ENCODE results near the gene STAT6. TPM values are rescaled to one million over a fixed set of nuclear protein-coding genes. Genes with fewer than 3 reads are reported as not detected.

STAT6 gene
- total and polyA plus RNA-seq, 10 of the 15 experiments (the other 5 are each of a cell fraction or from before 2014, with no cell fraction given), result 14.2 to 176 (median 89.6) TPM

DNA sequence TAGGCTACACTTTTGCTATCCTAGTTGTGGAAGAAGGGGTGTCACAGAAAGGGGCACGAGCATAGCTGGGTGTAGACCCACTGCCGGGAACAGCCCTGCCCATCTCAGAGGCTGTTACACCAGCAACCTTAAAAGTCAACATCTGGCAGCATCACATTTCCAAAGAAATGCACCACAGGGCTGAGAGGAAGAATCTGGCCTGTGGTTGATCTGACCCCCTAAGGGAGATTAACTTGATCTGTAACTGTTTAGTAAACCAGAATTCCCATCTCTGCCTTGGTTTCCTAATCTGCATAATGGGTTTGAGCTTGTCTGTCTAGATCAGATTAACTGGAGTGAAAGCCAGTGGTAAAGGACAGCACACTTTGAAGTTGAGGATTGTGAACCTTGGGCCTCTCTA lies 34.9 kb upstream of the STAT6 start:
- Histone ChIP-seq H3K4me3 (no peak overlapping the region), H3K27ac (ENCODE audit: control insufficient read depth, insufficient read depth) (no peak overlapping the region), H2AFZ (ENCODE audit: control insufficient read depth, low read depth, low read length) (no peak overlapping the region), H3K27me3 (replicated peaks in 1 of 2; ENCODE audit: control insufficient read depth in 2 of 2, insufficient read depth in 2 of 2, low read length in 1 of 2) (peaks cover 0 to 3% of the 10 kb centered on the region in 2 experiments; a peak in 2 of 4 replicates), H3K79me2 (ENCODE audit: control insufficient read depth, insufficient read depth, low read length) (no peaks in the 10 kb centered on the region), H3K4me2 (ENCODE audit: control insufficient read depth, insufficient read depth) (no peak overlapping the region), H3K4me1 (ENCODE audit: control insufficient read depth, insufficient read depth, low read length) (no peaks in the 10 kb centered on the region), H4K20me1 (ENCODE audit: control insufficient read depth, insufficient read depth) (no peaks in the 10 kb centered on the region), H3K36me3 (ENCODE audit: control insufficient read depth in 2 of 2, insufficient read depth in 2 of 2, low read length in 1 of 2) (no peaks in the 10 kb centered on the region), H3K9ac (ENCODE audit: control insufficient read depth, insufficient read depth, low read length) (no peak overlapping the region), H3K9me3 (replicated peaks; ENCODE audit: control insufficient read depth, insufficient read depth, low read length) (no peaks in the 10 kb centered on the region)
- POLR2A ChIA-PET, result interaction anchor here (1.2 kb wide), 1 partner anchor 16 kb away, joined by 3 read pairs; no protein-coding TSS in a partner anchor
- intact Hi-C loops (cut with micrococcal nuclease; ENCODE audit: unreplicated experiment) (no loop called here), in situ Hi-C loops (cut with MboI) (no loop called here)
- TF ChIP-seq, protein P1, sequence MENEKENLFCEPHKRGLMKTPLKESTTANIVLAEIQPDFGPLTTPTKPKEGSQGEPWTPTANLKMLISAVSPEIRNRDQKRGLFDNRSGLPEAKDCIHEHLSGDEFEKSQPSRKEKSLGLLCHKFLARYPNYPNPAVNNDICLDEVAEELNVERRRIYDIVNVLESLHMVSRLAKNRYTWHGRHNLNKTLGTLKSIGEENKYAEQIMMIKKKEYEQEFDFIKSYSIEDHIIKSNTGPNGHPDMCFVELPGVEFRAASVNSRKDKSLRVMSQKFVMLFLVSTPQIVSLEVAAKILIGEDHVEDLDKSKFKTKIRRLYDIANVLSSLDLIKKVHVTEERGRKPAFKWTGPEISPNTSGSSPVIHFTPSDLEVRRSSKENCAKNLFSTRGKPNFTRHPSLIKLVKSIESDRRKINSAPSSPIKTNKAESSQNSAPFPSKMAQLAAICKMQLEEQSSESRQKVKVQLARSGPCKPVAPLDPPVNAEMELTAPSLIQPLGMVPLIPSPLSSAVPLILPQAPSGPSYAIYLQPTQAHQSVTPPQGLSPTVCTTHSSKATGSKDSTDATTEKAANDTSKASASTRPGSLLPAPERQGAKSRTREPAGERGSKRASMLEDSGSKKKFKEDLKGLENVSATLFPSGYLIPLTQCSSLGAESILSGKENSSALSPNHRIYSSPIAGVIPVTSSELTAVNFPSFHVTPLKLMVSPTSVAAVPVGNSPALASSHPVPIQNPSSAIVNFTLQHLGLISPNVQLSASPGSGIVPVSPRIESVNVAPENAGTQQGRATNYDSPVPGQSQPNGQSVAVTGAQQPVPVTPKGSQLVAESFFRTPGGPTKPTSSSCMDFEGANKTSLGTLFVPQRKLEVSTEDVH (IDR thresholded peaks at IDR 0.05; ENCODE audit: low read depth, partially characterized antibody), result no peak
- TF ChIP-seq HCFC1 (IDR thresholded peaks at IDR 0.05; ENCODE audit: low read length) (no peak), YBX1 (IDR thresholded peaks at IDR 0.05) (no peak)
- TF ChIP-seq, protein P2, sequence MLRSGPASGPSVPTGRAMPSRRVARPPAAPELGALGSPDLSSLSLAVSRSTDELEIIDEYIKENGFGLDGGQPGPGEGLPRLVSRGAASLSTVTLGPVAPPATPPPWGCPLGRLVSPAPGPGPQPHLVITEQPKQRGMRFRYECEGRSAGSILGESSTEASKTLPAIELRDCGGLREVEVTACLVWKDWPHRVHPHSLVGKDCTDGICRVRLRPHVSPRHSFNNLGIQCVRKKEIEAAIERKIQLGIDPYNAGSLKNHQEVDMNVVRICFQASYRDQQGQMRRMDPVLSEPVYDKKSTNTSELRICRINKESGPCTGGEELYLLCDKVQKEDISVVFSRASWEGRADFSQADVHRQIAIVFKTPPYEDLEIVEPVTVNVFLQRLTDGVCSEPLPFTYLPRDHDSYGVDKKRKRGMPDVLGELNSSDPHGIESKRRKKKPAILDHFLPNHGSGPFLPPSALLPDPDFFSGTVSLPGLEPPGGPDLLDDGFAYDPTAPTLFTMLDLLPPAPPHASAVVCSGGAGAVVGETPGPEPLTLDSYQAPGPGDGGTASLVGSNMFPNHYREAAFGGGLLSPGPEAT (IDR thresholded peaks at IDR 0.05; ENCODE audit: low read depth), result no peak
- TF ChIP-seq, protein P3, sequence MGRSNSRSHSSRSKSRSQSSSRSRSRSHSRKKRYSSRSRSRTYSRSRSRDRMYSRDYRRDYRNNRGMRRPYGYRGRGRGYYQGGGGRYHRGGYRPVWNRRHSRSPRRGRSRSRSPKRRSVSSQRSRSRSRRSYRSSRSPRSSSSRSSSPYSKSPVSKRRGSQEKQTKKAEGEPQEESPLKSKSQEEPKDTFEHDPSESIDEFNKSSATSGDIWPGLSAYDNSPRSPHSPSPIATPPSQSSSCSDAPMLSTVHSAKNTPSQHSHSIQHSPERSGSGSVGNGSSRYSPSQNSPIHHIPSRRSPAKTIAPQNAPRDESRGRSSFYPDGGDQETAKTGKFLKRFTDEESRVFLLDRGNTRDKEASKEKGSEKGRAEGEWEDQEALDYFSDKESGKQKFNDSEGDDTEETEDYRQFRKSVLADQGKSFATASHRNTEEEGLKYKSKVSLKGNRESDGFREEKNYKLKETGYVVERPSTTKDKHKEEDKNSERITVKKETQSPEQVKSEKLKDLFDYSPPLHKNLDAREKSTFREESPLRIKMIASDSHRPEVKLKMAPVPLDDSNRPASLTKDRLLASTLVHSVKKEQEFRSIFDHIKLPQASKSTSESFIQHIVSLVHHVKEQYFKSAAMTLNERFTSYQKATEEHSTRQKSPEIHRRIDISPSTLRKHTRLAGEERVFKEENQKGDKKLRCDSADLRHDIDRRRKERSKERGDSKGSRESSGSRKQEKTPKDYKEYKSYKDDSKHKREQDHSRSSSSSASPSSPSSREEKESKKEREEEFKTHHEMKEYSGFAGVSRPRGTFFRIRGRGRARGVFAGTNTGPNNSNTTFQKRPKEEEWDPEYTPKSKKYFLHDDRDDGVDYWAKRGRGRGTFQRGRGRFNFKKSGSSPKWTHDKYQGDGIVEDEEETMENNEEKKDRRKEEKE (IDR thresholded peaks at IDR 0.05), result no peak
- DNase-seq (ENCODE audit: low read depth, low spot score) (no peak), ATAC-seq (no peak), FAIRE-seq (no peak)
- 9% methylated on average over 2 of the region's 2 CpGs for WGBS (ENCODE audit: insufficient coverage, insufficient replicate concordance, low lambda C conversion rate, missing lambda C conversion rate)
- SMC1A ChIA-PET (ENCODE audit: uncharacterized antibody, unreplicated experiment), result no interaction called here
- CTCF ChIA-PET, result interaction anchor here (1.0 to 2.8 kb wide), 3 partner anchors 19 to 27 kb away, joined by 4 to 8 read pairs (median 7); no protein-coding TSS in a partner anchor
- BruUV-seq (replicated peaks), result no TSS peak
- RAD21 ChIA-PET (ENCODE audit: unreplicated experiment), result interaction anchor here (0.7 kb wide), 1 partner anchor 18 kb away, joined by 4 read pairs; the partner anchor contains the start of gene LRP1
